ENCODE data around the gene GMIP.

GRCh38 chr19:19602136-19602712 lies 41.2 kb downstream of the GMIP start:
- no peak for TF ChIP-seq EZH2phosphoT487 (IDR thresholded peaks at IDR 0.05; ENCODE audit: insufficient read depth, low read depth)
- TF ChIP-seq EZH2 (IDR thresholded peaks at IDR 0.05; ENCODE audit: insufficient read depth, poor library complexity, severe bottlenecking) = no peak
